LNCaP clone FGC (cell line): ENCODE data around the gene IL31.
A peak's percentile ranks its signal among the peaks of the same experiment; 100 is the strongest.

Source experiments
- DNase-seq: peaks from one replicate; pipeline ENCODE4 v3.0.0-alpha.2; 2011; ENCODE audit warnings: low read depth
- H3K4me3 ChIP-seq: 2 replicates; pipeline ENCODE4 v1.5.1; 2011; ENCODE audit warnings: mild to moderate bottlenecking, low read depth, low read length, control low read depth
- CTCF ChIP-seq: IDR thresholded peaks from 2 replicates; pipeline ENCODE4 v1.5.1; 2012; ENCODE audit warnings: mild to moderate bottlenecking; ENCODE audit not compliant: control insufficient read depth, insufficient read depth; ENCODE audit errors: extremely low read depth

Gene IL31

GRCh38 chr12:122192441-122192840 is 18.4 kb upstream of the IL31 start:
- DNase-seq: no peak
- no peak for TF ChIP-seq CTCF
- H3K4me3 ChIP-seq: no peak overlapping the region

- peak; percentile 96 for TF ChIP-seq CTCF
- no peak overlapping the region for H3K4me3 ChIP-seq
- peak; percentile 35 for DNase-seq
Measured at GRCh38 chr12:122190842-122191668, 17.0 kb upstream of the IL31 start.

GRCh38 chr12:122189626-122190475 is 15.8 kb upstream of the IL31 start:
- TF ChIP-seq CTCF: no peak
- DNase-seq: no peak
- no peak overlapping the region for H3K4me3 ChIP-seq

- no peak for TF ChIP-seq CTCF
- no peak for DNase-seq
Measured at GRCh38 chr12:122187466-122187865, 13.4 kb upstream of the IL31 start.

GRCh38 chr12:122185494-122186082 is 11.6 kb upstream of the IL31 start:
- TF ChIP-seq CTCF: no peak
- no peak for DNase-seq
- no peak overlapping the region for H3K4me3 ChIP-seq

More at GRCh38 chr12:122187466-122187865, 13.4 kb upstream of the IL31 start:
- no peak overlapping the region for H3K4me3 ChIP-seq

GRCh38 chr12:122185079-122185478 is 11.1 kb upstream of the IL31 start:
- DNase-seq: no peak
- H3K4me3 ChIP-seq: no peak overlapping the region
- TF ChIP-seq CTCF: no peak
